ENCODE measurements around the gene EHBP1L1. TPM values are rescaled to one million over a fixed set of nuclear protein-coding genes. Genes with fewer than 3 reads are reported as not detected.

Gene EHBP1L1
- total and polyA plus RNA-seq, 2 of the 13 experiments (the other 11 are each of a cell fraction or from before 2014, with no cell fraction given) = 8.3 to 10.6 TPM

DNA sequence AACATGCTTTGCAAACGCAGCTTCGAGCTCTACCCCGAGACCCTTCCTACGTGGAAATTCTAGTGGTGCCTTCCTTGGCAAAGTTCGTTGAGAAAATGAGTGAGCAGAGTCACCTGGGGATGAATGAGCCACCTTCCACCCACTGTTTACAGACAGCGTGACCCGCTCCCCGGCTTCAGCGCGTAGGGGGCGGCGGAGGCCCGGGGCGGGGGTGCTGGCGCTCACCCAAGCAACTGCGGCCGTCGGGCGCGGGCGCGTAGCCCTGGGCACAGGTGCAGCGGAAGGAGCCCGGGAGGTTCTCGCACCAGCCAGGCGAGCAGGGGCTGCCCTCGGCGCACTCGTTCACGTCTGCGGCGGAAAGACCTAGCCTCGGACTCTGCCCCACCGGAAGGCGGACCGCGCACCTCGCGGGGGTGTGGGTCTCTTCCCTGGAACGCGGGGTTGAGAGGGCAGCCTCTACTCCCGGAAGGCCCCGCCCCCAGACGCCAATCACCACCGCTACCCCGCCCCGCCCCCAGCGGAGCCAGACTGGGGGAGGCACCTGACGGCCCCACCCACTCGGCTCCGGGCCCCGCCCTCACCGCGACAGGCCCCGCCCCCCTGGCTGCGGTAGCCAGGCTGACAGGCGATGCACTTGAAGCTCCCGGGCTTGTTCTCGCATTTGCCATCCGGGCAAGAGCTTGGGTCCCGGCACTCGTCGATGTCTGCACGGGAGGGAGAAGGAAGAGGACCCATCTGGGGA lies 29.5 kb upstream of the EHBP1L1 start (continued):
- TF ChIP-seq CREB1 (IDR thresholded peaks at IDR 0.05) (no peak), CREB1 (CRISPR knock-in tag; IDR thresholded peaks at IDR 0.05) (no peak), SRSF9 (IDR thresholded peaks at IDR 0.05; ENCODE audit: borderline replicate concordance, insufficient read depth, low read depth, low read length, poor library complexity, severe bottlenecking) (no peak), TOPORS (CRISPR knock-in tag; IDR thresholded peaks at IDR 0.05) (no peak), ZNF251 (CRISPR knock-in tag; IDR thresholded peaks at IDR 0.05) (no peak), ZNF383 (CRISPR knock-in tag; IDR thresholded peaks at IDR 0.05; ENCODE audit: borderline replicate concordance) (no peak), PCBP2 (optimal IDR thresholded peaks at IDR 0.05; ENCODE audit: low read depth, low read length, poor library complexity, severe bottlenecking) (no peak), HOXA7 (CRISPR knock-in tag; IDR thresholded peaks at IDR 0.05) (no peak), CC2D1A (CRISPR knock-in tag; IDR thresholded peaks at IDR 0.05) (no peak), MAFF (IDR thresholded peaks at IDR 0.05; ENCODE audit: low read depth, low read length) (no peak), SAFB2 (CRISPR knock-in tag; IDR thresholded peaks at IDR 0.05; ENCODE audit: borderline replicate concordance, low read depth) (no peak), AKAP8 (CRISPR knock-in tag; IDR thresholded peaks at IDR 0.05) (0 out of 2 replicates have a peak, but pooled peaks have one; percentile 60), ATAD3A (CRISPR knock-in tag; IDR thresholded peaks at IDR 0.05) (no peak), ZSCAN12 (CRISPR knock-in tag; IDR thresholded peaks at IDR 0.05) (no peak), TRIM24 (CRISPR knock-in tag; IDR thresholded peaks at IDR 0.05) (no peak), KLF11 (CRISPR knock-in tag; IDR thresholded peaks at IDR 0.05) (no peak)
- TF ChIP-seq, protein P1, sequence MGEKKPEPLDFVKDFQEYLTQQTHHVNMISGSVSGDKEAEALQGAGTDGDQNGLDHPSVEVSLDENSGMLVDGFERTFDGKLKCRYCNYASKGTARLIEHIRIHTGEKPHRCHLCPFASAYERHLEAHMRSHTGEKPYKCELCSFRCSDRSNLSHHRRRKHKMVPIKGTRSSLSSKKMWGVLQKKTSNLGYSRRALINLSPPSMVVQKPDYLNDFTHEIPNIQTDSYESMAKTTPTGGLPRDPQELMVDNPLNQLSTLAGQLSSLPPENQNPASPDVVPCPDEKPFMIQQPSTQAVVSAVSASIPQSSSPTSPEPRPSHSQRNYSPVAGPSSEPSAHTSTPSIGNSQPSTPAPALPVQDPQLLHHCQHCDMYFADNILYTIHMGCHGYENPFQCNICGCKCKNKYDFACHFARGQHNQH (CRISPR knock-in tag; IDR thresholded peaks at IDR 0.05) = 0 out of 2 replicates have a peak, but pooled peaks have one; percentile 43
- TF ChIP-seq, protein P2, sequence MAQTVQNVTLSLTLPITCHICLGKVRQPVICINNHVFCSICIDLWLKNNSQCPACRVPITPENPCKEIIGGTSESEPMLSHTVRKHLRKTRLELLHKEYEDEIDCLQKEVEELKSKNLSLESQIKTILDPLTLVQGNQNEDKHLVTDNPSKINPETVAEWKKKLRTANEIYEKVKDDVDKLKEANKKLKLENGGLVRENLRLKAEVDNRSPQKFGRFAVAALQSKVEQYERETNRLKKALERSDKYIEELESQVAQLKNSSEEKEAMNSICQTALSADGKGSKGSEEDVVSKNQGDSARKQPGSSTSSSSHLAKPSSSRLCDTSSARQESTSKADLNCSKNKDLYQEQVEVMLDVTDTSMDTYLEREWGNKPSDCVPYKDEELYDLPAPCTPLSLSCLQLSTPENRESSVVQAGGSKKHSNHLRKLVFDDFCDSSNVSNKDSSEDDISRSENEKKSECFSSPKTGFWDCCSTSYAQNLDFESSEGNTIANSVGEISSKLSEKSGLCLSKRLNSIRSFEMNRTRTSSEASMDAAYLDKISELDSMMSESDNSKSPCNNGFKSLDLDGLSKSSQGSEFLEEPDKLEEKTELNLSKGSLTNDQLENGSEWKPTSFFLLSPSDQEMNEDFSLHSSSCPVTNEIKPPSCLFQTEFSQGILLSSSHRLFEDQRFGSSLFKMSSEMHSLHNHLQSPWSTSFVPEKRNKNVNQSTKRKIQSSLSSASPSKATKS (CRISPR knock-in tag; IDR thresholded peaks at IDR 0.05) = no peak
- TF ChIP-seq, protein P3, sequence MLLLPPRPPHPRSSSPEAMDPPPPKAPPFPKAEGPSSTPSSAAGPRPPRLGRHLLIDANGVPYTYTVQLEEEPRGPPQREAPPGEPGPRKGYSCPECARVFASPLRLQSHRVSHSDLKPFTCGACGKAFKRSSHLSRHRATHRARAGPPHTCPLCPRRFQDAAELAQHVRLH (CRISPR knock-in tag; IDR thresholded peaks at IDR 0.05; ENCODE audit: borderline replicate concordance, low read depth) = no peak
- TF ChIP-seq, protein P4, sequence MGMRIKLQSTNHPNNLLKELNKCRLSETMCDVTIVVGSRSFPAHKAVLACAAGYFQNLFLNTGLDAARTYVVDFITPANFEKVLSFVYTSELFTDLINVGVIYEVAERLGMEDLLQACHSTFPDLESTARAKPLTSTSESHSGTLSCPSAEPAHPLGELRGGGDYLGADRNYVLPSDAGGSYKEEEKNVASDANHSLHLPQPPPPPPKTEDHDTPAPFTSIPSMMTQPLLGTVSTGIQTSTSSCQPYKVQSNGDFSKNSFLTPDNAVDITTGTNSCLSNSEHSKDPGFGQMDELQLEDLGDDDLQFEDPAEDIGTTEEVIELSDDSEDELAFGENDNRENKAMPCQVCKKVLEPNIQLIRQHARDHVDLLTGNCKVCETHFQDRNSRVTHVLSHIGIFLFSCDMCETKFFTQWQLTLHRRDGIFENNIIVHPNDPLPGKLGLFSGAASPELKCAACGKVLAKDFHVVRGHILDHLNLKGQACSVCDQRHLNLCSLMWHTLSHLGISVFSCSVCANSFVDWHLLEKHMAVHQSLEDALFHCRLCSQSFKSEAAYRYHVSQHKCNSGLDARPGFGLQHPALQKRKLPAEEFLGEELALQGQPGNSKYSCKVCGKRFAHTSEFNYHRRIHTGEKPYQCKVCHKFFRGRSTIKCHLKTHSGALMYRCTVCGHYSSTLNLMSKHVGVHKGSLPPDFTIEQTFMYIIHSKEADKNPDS (CRISPR knock-in tag; IDR thresholded peaks at IDR 0.05) = no peak
- TF ChIP-seq, protein P5, sequence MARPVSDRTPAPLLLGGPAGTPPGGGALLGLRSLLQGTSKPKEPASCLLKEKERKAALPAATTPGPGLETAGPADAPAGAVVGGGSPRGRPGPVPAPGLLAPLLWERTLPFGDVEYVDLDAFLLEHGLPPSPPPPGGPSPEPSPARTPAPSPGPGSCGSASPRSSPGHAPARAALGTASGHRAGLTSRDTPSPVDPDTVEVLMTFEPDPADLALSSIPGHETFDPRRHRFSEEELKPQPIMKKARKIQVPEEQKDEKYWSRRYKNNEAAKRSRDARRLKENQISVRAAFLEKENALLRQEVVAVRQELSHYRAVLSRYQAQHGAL (CRISPR knock-in tag; IDR thresholded peaks at IDR 0.05; ENCODE audit: not compliant biosample characterization) = no peak
- TF ChIP-seq, protein P6, sequence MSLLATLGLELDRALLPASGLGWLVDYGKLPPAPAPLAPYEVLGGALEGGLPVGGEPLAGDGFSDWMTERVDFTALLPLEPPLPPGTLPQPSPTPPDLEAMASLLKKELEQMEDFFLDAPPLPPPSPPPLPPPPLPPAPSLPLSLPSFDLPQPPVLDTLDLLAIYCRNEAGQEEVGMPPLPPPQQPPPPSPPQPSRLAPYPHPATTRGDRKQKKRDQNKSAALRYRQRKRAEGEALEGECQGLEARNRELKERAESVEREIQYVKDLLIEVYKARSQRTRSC (CRISPR knock-in tag; IDR thresholded peaks at IDR 0.05; ENCODE audit: low read depth) = no peak

Data from HepG2 (cell line).